Ishikawa (cell line): ENCODE results near the gene HSPB8.

Experiments used
- CEBPB ChIP-seq: IDR thresholded peaks from 2 replicates; pipeline ENCODE4 v1.6.1; 2012
- CREB1 ChIP-seq: IDR thresholded peaks from 2 replicates; pipeline ENCODE4 v1.6.1; 2012; ENCODE audit warnings: low read depth
- EGR1 ChIP-seq: IDR thresholded peaks from 2 replicates; pipeline ENCODE4 v1.6.1; 2012
- EP300 ChIP-seq: IDR thresholded peaks from 2 replicates; pipeline ENCODE4 v1.6.1; 2012; ENCODE audit warnings: borderline replicate concordance
- FOXM1 ChIP-seq: IDR thresholded peaks from 2 replicates; pipeline ENCODE4 v1.6.1; 2012; ENCODE audit warnings: low read depth, borderline replicate concordance
- MAX ChIP-seq: IDR thresholded peaks from 2 replicates; pipeline ENCODE4 v1.6.1; 2012
- NFIC ChIP-seq: IDR thresholded peaks from 2 replicates; pipeline ENCODE4 v1.6.1; 2012
- RAD21 ChIP-seq: IDR thresholded peaks from 2 replicates; pipeline ENCODE4 v1.6.1; 2012; ENCODE audit warnings: low read depth
- REST ChIP-seq: IDR thresholded peaks from 2 replicates; pipeline ENCODE4 v1.6.1; 2012; ENCODE audit warnings: low read depth, mild to moderate bottlenecking
- TAF1 ChIP-seq: IDR thresholded peaks from 2 replicates; pipeline ENCODE4 v1.6.1; 2012; ENCODE audit warnings: low read depth, mild to moderate bottlenecking
- TCF12 ChIP-seq: IDR thresholded peaks from 2 replicates; pipeline ENCODE4 v1.6.1; 2012; ENCODE audit warnings: low read depth
- TEAD4 ChIP-seq: IDR thresholded peaks from 2 replicates; pipeline ENCODE4 v1.6.1; 2012
- USF1 ChIP-seq: IDR thresholded peaks from 2 replicates; pipeline ENCODE4 v1.6.1; 2012
- YY1 ChIP-seq: IDR thresholded peaks from 2 replicates; pipeline ENCODE4 v1.6.1; 2012; ENCODE audit warnings: low read depth
- ZBTB7A ChIP-seq: IDR thresholded peaks from 2 replicates; pipeline ENCODE4 v1.6.1; 2012; ENCODE audit warnings: low read depth

The HSPB8 gene

GRCh38 chr12:119156401-119157044 is 22.2 kb upstream of the HSPB8 start:
- TF ChIP-seq ZBTB7A (no peak), YY1 (no peak), TAF1 (no peak), REST (no peak), TCF12 (no peak), EGR1 (no peak)

GRCh38 chr12:119157528-119157927 is 21.2 kb upstream of the HSPB8 start:
- no peak for TF ChIP-seq EP300
- TF ChIP-seq CREB1: no peak
- no peak for TF ChIP-seq EGR1
- TF ChIP-seq TEAD4: no peak
- no peak for TF ChIP-seq CEBPB

- TF ChIP-seq EGR1 (no peak), EP300 (no peak), TAF1 (no peak), NFIC (no peak), ZBTB7A (no peak), FOXM1 (no peak), TEAD4 (no peak), YY1 (no peak)
These were observed 20.8 kb upstream of the HSPB8 start for GRCh38 chr12:119157978-119158377.

- TF ChIP-seq EGR1: no peak
- no peak for TF ChIP-seq MAX
- no peak for TF ChIP-seq EP300
- TF ChIP-seq FOXM1: no peak
- TF ChIP-seq TAF1: no peak
- TF ChIP-seq ZBTB7A: no peak
- no peak for TF ChIP-seq TCF12
- no peak for TF ChIP-seq CREB1
These were observed 20.3 kb upstream of the HSPB8 start for GRCh38 chr12:119158402-119158801.

GRCh38 chr12:119159844-119160243 is 18.9 kb upstream of the HSPB8 start:
- TF ChIP-seq FOXM1: no peak
- no peak for TF ChIP-seq CREB1
- TF ChIP-seq CEBPB: no peak
- TF ChIP-seq EP300: no peak
- TF ChIP-seq TCF12: no peak
- TF ChIP-seq MAX: no peak
- no peak for TF ChIP-seq TAF1
- no peak for TF ChIP-seq RAD21
- TF ChIP-seq NFIC: no peak
- TF ChIP-seq REST: no peak
- no peak for TF ChIP-seq YY1
- TF ChIP-seq EGR1: no peak
- no peak for TF ChIP-seq USF1
- no peak for TF ChIP-seq TEAD4

- TF ChIP-seq TEAD4: no peak
These were observed 10.8 kb upstream of the HSPB8 start for GRCh38 chr12:119167902-119168301.

GRCh38 chr12:119168721-119169120 is 10.0 kb upstream of the HSPB8 start:
- TF ChIP-seq USF1: no peak
- no peak for TF ChIP-seq FOXM1
- no peak for TF ChIP-seq TCF12
- TF ChIP-seq CEBPB: no peak
- no peak for TF ChIP-seq RAD21
- TF ChIP-seq TEAD4: no peak
- no peak for TF ChIP-seq ZBTB7A
- TF ChIP-seq EGR1: no peak
